ENCODE measurements around the gene WWOX. TPM values are rescaled to one million over a fixed set of nuclear protein-coding genes. Genes with fewer than 3 reads are reported as not detected.

Gene WWOX
- total RNA-seq, 1 experiment from 2014 or later = 15.6 TPM

- no peak overlapping the region for H4K5ac ChIP-seq (ENCODE audit: insufficient read length, low read depth, low read length)
- no peaks in the 10 kb centered on the region; a peak in 1 of 7 replicates for H3K36me3 Mint-ChIP-seq (ENCODE audit: insufficient read depth in 1 of 3, low read depth in 3 of 3)
- no peak overlapping the region for H3K4me3 Mint-ChIP-seq
- H3K4me1 Mint-ChIP-seq = peaks cover 21 to 27% of the 10 kb centered on the region in 2 experiments
- H3K9me3 ChIP-seq (ENCODE audit: control insufficient read depth, low read depth, low read length) = no peaks in the 10 kb centered on the region
- no CpG with 5 or more reads among the region's 4 CpGs for WGBS (ENCODE audit: extremely low coverage, insufficient read length, low lambda C conversion rate)
- H2AK5ac ChIP-seq (ENCODE audit: insufficient read length, low read length) = no peak overlapping the region
- H3K18ac ChIP-seq (ENCODE audit: insufficient read length, low read depth, low read length) = no peak overlapping the region
- H3K27ac Mint-ChIP-seq = no peak overlapping the region
- H3K23me2 ChIP-seq (ENCODE audit: insufficient read length, low read depth, low read length, poor library complexity, severe bottlenecking) = no peaks in the 10 kb centered on the region
- H2BK15ac ChIP-seq (ENCODE audit: low read depth, low read length) = no peak overlapping the region
- no peaks in the 10 kb centered on the region for H3K79me1 ChIP-seq (ENCODE audit: insufficient read depth, low read depth, low read length, poor library complexity, severe bottlenecking)
- no peak overlapping the region for H2BK12ac ChIP-seq (ENCODE audit: insufficient read length, low read depth, low read length)
- DNase-seq = no peak
- no peak overlapping the region for H3T11ph ChIP-seq (ENCODE audit: low read length)
- no peaks in the 10 kb centered on the region for H3K27me3 Mint-ChIP-seq (ENCODE audit: low read depth)
- H2BK20ac ChIP-seq (ENCODE audit: low read depth, low read length, poor library complexity, severe bottlenecking) = no peak overlapping the region
- no peak overlapping the region for H2BK120ac ChIP-seq (ENCODE audit: low read depth, low read length, poor library complexity, severe bottlenecking)
- H3K27ac ChIP-seq (ENCODE audit: insufficient read length, low read depth, low read length) = no peak overlapping the region
- no peak overlapping the region for H3K56ac ChIP-seq (ENCODE audit: insufficient read length, low read depth, low read length)
- H3K4me1 ChIP-seq (ENCODE audit: insufficient read depth, low read length) = no peaks in the 10 kb centered on the region; the same call in 1 of the 2 replicates
- TF ChIP-seq CTCF (conservative IDR thresholded peaks at IDR 0.05) = no peak
- H4K91ac ChIP-seq (ENCODE audit: insufficient read length, low read depth, low read length) = no peak overlapping the region
- H3K27me3 ChIP-seq (ENCODE audit: insufficient read depth, low read length) = no peaks in the 10 kb centered on the region
- no peaks in the 10 kb centered on the region for H3K79me2 ChIP-seq (ENCODE audit: insufficient read depth, low read length)
- H3K14ac ChIP-seq (ENCODE audit: insufficient read depth, low read length) = no peak overlapping the region
- H3K9ac ChIP-seq (ENCODE audit: extremely low read depth, insufficient read length, low read length) = no peak overlapping the region
- H3K4me2 ChIP-seq (ENCODE audit: insufficient read depth, insufficient read length, low read length) = no peak overlapping the region
- no peak overlapping the region for H2BK5ac ChIP-seq (ENCODE audit: insufficient read length, low read length)
- no peak overlapping the region for H3K4ac ChIP-seq (ENCODE audit: low read depth, low read length)
- H4K20me1 ChIP-seq (ENCODE audit: control insufficient read depth, insufficient read depth, insufficient read length) = no peaks in the 10 kb centered on the region
- no peaks in the 10 kb centered on the region for H3K9me3 Mint-ChIP-seq
- no peak overlapping the region for H2AFZ ChIP-seq (ENCODE audit: low read length)
- no peak overlapping the region for H3K23ac ChIP-seq (ENCODE audit: insufficient read length, low read depth, low read length)
- H4K8ac ChIP-seq (replicated peaks; ENCODE audit: insufficient read length, low read depth, low read length) = no peak overlapping the region
Measured at GRCh38 chr16:79072517-79072916, 973.1 kb downstream of the WWOX start.
